Glutamatergic neuron (in vitro differentiated cells): Measurements from ENCODE around the gene SFMBT2. TPM values are rescaled to one million over a fixed set of nuclear protein-coding genes. Genes with fewer than 3 reads are reported as not detected.
"Not testable (repeated sequence)": the region's sequence is repeated elsewhere in the genome, so short reads cannot be mapped to it uniquely, and the experiment has no call there.

ENCODE experiments used
- DNase-seq: peaks from one replicate; pipeline ENCODE4 v3.0.0; 2022
- H3K27ac Mint-ChIP-seq: one replicate; pipeline ENCODE4 v1.8.0; 2020; ENCODE audit warnings: mild to moderate bottlenecking, mixed read lengths, inconsistent platforms; ENCODE audit not compliant: unreplicated experiment
- H3K27me3 Mint-ChIP-seq: one replicate; pipeline ENCODE4 v1.8.0; 2020; ENCODE audit warnings: mild to moderate bottlenecking, moderate library complexity, mixed read lengths, inconsistent platforms; ENCODE audit not compliant: unreplicated experiment
- H3K36me3 Mint-ChIP-seq: one replicate; pipeline ENCODE4 v1.8.0; 2020; ENCODE audit warnings: mild to moderate bottlenecking, mixed read lengths, inconsistent platforms; ENCODE audit not compliant: unreplicated experiment
- H3K4me1 Mint-ChIP-seq: one replicate; pipeline ENCODE4 v1.8.0; 2020; ENCODE audit warnings: mild to moderate bottlenecking, low read depth, mixed read lengths, inconsistent platforms; ENCODE audit not compliant: unreplicated experiment
- H3K4me3 Mint-ChIP-seq: one replicate; pipeline ENCODE4 v1.8.0; 2020; ENCODE audit warnings: mild to moderate bottlenecking, mixed read lengths, inconsistent platforms; ENCODE audit not compliant: unreplicated experiment
- H3K9me3 Mint-ChIP-seq: one replicate; pipeline ENCODE4 v1.8.0; 2020; ENCODE audit warnings: mild to moderate bottlenecking, moderate library complexity, mixed read lengths, inconsistent platforms; ENCODE audit not compliant: unreplicated experiment
- total RNA-seq: library from RNA; stranded (reverse); fragmentation: NEBNext Ultra II Directional; extraction: Animal tissue kit (Norgen Biotek cat#: 25700); gene quantifications from one replicate; pipeline ENCODE4 v1.2.1, GENCODE V29; 2021; ENCODE audit not compliant: unreplicated experiment
- TF ChIP-seq, protein P1 (sequence below): fragments of 200-600 bp; sonication (generic); IDR thresholded peaks from one replicate; pipeline ENCODE4 v1.5.0; 2021; ENCODE audit not compliant: partially characterized antibody, unreplicated experiment

Gene SFMBT2
- total RNA-seq, 1 donor from 2014 or later: 9.1 TPM

DNA sequence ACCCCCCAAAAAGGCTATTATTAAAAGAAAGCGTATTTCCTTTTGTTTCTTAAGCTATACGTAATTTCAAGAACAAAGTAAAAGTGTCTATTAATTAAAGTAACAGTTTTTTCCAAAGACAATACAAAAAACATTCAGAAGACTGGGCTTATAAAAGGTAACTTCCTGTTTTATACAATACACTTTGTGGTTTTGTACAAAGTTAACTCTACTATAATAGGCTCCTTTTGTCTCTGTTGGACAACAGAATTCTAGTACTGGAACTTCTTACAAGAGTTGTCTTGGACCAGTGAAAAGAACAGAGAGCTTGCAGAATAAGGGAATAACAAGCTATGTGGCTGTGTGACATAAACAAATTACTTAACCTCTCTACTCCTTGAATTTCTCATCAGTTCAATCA lies 21.5 kb downstream of the SFMBT2 start:
- Mint-ChIP-seq H3K27me3 (peaks cover 2% of the 10 kb centered on the region), H3K9me3 (no peaks in the 10 kb centered on the region), H3K4me1 (no peaks in the 10 kb centered on the region), H3K27ac (no peak overlapping the region), H3K36me3 (no peaks in the 10 kb centered on the region), H3K4me3 (no peak overlapping the region)
- DNase-seq: no peak
- TF ChIP-seq, protein P1, sequence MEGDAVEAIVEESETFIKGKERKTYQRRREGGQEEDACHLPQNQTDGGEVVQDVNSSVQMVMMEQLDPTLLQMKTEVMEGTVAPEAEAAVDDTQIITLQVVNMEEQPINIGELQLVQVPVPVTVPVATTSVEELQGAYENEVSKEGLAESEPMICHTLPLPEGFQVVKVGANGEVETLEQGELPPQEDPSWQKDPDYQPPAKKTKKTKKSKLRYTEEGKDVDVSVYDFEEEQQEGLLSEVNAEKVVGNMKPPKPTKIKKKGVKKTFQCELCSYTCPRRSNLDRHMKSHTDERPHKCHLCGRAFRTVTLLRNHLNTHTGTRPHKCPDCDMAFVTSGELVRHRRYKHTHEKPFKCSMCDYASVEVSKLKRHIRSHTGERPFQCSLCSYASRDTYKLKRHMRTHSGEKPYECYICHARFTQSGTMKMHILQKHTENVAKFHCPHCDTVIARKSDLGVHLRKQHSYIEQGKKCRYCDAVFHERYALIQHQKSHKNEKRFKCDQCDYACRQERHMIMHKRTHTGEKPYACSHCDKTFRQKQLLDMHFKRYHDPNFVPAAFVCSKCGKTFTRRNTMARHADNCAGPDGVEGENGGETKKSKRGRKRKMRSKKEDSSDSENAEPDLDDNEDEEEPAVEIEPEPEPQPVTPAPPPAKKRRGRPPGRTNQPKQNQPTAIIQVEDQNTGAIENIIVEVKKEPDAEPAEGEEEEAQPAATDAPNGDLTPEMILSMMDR: no peak

- no peak overlapping the region for H3K27ac Mint-ChIP-seq
- no peaks in the 10 kb centered on the region for H3K4me1 Mint-ChIP-seq
- no peak for DNase-seq
- peaks cover 2% of the 10 kb centered on the region for H3K27me3 Mint-ChIP-seq
- no peaks in the 10 kb centered on the region for H3K36me3 Mint-ChIP-seq
- TF ChIP-seq, protein P1: no peak
- no peaks in the 10 kb centered on the region for H3K9me3 Mint-ChIP-seq
- H3K4me3 Mint-ChIP-seq: no peak overlapping the region
Observed at GRCh38 chr10:7388602-7389001, 22.2 kb downstream of the SFMBT2 start.

DNA sequence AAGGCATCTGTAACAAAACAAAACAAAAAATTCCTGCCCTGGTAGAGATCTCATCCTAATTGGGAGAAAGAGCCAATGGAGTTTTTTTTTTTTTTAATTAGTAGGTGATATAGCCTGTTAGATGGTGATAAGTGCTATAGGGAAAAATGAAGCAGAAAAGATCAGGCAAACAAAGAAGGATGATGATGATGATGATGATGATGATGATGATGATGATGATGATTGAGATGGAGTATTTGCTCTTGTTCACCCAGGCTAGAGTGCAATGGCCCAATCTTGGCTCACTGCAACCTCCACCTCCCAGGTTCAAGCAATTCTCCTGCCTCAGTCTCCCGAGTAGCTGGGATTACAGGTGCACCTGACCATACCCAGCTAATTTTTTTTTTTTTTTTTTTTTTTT lies 22.7 kb downstream of the SFMBT2 start:
- H3K4me1 Mint-ChIP-seq, H3K36me3 Mint-ChIP-seq, H3K27ac Mint-ChIP-seq, H3K9me3 Mint-ChIP-seq, H3K4me3 Mint-ChIP-seq, DNase-seq, H3K27me3 Mint-ChIP-seq: not testable (repeated sequence)

DNA sequence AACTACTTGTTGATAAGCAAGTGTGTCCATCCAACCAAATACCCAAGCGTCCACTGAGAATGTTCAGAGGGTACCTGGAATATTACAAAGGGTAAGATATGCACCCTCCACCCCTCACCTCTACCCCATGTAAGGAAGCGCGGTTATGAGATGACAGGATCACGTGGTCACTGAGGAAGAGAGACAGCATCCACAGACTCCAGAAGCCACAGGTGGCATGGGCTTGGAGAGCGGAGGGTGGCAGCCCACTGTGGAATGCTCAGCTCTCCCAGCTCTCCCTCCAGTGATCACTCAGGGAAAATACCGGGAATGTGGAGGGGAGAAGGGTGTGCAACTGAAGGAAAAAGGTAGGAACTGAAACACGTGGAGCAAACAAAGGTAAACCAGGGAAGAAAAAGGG lies 25.7 kb downstream of the SFMBT2 start:
- peaks cover 2% of the 10 kb centered on the region for H3K27me3 Mint-ChIP-seq
- H3K4me1 Mint-ChIP-seq: no peaks in the 10 kb centered on the region
- no peaks in the 10 kb centered on the region for H3K9me3 Mint-ChIP-seq
- TF ChIP-seq, protein P1: no peak
- H3K27ac Mint-ChIP-seq: peak overlapping the region; percentile 44
- no peak for DNase-seq
- no peak overlapping the region for H3K4me3 Mint-ChIP-seq
- no peaks in the 10 kb centered on the region for H3K36me3 Mint-ChIP-seq

DNA sequence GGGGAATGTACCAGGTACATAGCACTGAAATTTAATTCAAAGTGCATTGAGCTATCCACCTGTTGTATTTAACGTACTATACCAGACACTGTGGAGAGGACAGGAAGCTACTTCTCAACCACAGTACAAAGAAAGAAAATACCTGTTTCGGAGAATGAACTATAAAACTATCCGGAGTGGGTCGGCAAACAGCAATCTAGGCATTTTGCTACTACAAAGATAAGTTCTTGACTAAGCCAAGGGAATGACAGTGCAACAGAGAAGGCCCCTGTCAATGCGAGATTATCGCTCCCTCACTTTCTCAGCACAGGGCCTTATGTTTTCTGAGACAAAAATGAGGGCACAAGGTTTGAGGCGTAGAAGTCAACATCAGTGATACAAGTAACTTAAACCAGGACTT lies 27.4 kb downstream of the SFMBT2 start:
- DNase-seq: no peak
- no peaks in the 10 kb centered on the region for H3K4me1 Mint-ChIP-seq
- peaks cover 2% of the 10 kb centered on the region for H3K27me3 Mint-ChIP-seq
- no peaks in the 10 kb centered on the region for H3K36me3 Mint-ChIP-seq
- TF ChIP-seq, protein P1: no peak
- H3K9me3 Mint-ChIP-seq: no peaks in the 10 kb centered on the region
- no peak overlapping the region for H3K4me3 Mint-ChIP-seq
- no peak overlapping the region for H3K27ac Mint-ChIP-seq
